Panc1 (cell line): ENCODE measurements around the gene GRAMD2A.

Experiments used
- CTCF ChIP-seq: fragments of 450-650 bp; IDR thresholded peaks from 2 replicates; pipeline ENCODE4 v1.5.1; 2017; ENCODE audit warnings: mild to moderate bottlenecking
- POLR2AphosphoS5 ChIP-seq: IDR thresholded peaks from 2 replicates; pipeline ENCODE4 v1.6.1; 2012; ENCODE audit warnings: mild to moderate bottlenecking, low read depth, low read length, moderate library complexity
- REST ChIP-seq, 2 experiments: IDR thresholded peaks; 2 replicates each; pipeline ENCODE4 v1.6.1; 2011 to 2012; ENCODE audit warnings: low read depth in 2 of 2, control low read depth in 1 of 2, low read length in 1 of 2, mild to moderate bottlenecking in 1 of 2, moderate library complexity in 1 of 2; ENCODE audit not compliant: insufficient read depth in 1 of 2
- TCF7L2 ChIP-seq: IDR thresholded peaks from 2 replicates; pipeline ENCODE4 v1.6.1; 2011; ENCODE audit warnings: mild to moderate bottlenecking, low read depth, low read length, inconsistent platforms

GRCh38 chr15:72133211-72133610 lies 64.4 kb downstream of the GRAMD2A start:
- no peak for TF ChIP-seq POLR2AphosphoS5
- TF ChIP-seq CTCF = no peak
- TF ChIP-seq REST (IDR thresholded peaks at IDR 0.05; ENCODE audit: insufficient read depth in 1 of 2, low read depth in 2 of 2, low read length in 1 of 2) = no peak
- TF ChIP-seq TCF7L2 = no peak
